Stimulated activated CD4-positive, alpha-beta T cell treated with anti-CD3 and anti-CD28 coated beads, Interleukin-1b, Interleukin-23, amount 100 ng/mL, for 24 hours (primary cell): ENCODE data around the gene TNP2.

Experiments
- DNase-seq, 4 experiments: peaks; one replicate each; pipeline ENCODE4 v3.0.0-alpha.2; 2020; ENCODE audit warnings: low read depth in 4 of 4, low spot score in 1 of 4

TNP2 gene

GRCh38 chr16:11240636-11241473, 28.3 kb downstream of the TNP2 start:
- no peak for DNase-seq

- no peak for DNase-seq
These were observed 29.2 kb downstream of the TNP2 start for GRCh38 chr16:11239644-11240632.

GRCh38 chr16:11238272-11239202, 30.6 kb downstream of the TNP2 start:
- DNase-seq: no peak

GRCh38 chr16:11236461-11237254, 32.5 kb downstream of the TNP2 start:
- no peak for DNase-seq

GRCh38 chr16:11235703-11235991, 33.5 kb downstream of the TNP2 start:
- DNase-seq: no peak

- no peak for DNase-seq
These were observed 34.0 kb downstream of the TNP2 start for GRCh38 chr16:11234884-11235702.

- peak in 2 of 4 experiments; percentile 67 to 84 for DNase-seq
These were observed 35.3 kb downstream of the TNP2 start for GRCh38 chr16:11233727-11234376.

- peak in 3 of 4 experiments; percentile 63 to 86 (median 82) for DNase-seq
These were observed 36.0 kb downstream of the TNP2 start for GRCh38 chr16:11232852-11233726.

GRCh38 chr16:11232302-11232851, 36.7 kb downstream of the TNP2 start:
- no peak for DNase-seq

GRCh38 chr16:11231367-11231970, 37.7 kb downstream of the TNP2 start:
- no peak for DNase-seq

GRCh38 chr16:11229906-11230305, 39.2 kb downstream of the TNP2 start:
- DNase-seq: no peak

- DNase-seq: no peak
These were observed 39.7 kb downstream of the TNP2 start for GRCh38 chr16:11229432-11229831.

- DNase-seq: no peak
These were observed 43.2 kb downstream of the TNP2 start for GRCh38 chr16:11225677-11226549.

- DNase-seq: peak; percentile 41 to 84 (median 68)
These were observed 44.0 kb downstream of the TNP2 start for GRCh38 chr16:11224894-11225676.
